HL-60 (cell line): ENCODE results near the gene RBFOX1.

Experiments used
- DNase-seq, 2 experiments: peaks; one replicate each; pipeline ENCODE4 v3.0.0-alpha.2; 2010 to 2020; ENCODE audit warnings: low read depth in 1 of 2, low spot score in 1 of 2
- H3K27ac ChIP-seq: fragments of 250-450 bp; sonication (Bioruptor Pico); replicated peaks from 2 replicates; pipeline ENCODE4 v1.5.1; 2020; ENCODE audit warnings: mild to moderate bottlenecking, moderate library complexity
- H3K27me3 ChIP-seq: fragments of 250-450 bp; sonication (Bioruptor Pico); 2 replicates; pipeline ENCODE4 v1.5.1; 2021; ENCODE audit warnings: mild to moderate bottlenecking, moderate library complexity; ENCODE audit not compliant: insufficient read depth, poor library complexity, severe bottlenecking
- H3K4me3 ChIP-seq: replicated peaks from 2 replicates; pipeline ENCODE4 v1.5.1; 2011; ENCODE audit warnings: mild to moderate bottlenecking, control low read depth, low read length; ENCODE audit not compliant: insufficient read depth
- CTCF ChIP-seq: IDR thresholded peaks from one replicate; pipeline ENCODE4 v1.5.1; 2011; ENCODE audit warnings: low read length, control low read depth, inconsistent platforms; ENCODE audit not compliant: insufficient read depth
- GABPA ChIP-seq: IDR thresholded peaks from 2 replicates; pipeline ENCODE4 v1.6.1; 2012; ENCODE audit warnings: low read depth
- POLR2AphosphoS5 ChIP-seq: IDR thresholded peaks from 2 replicates; pipeline ENCODE4 v1.6.1; 2012; ENCODE audit warnings: low read depth
- SPI1 ChIP-seq: IDR thresholded peaks from 2 replicates; pipeline ENCODE4 v1.6.1; 2012; ENCODE audit warnings: low read depth, mild to moderate bottlenecking, borderline replicate concordance
- TF ChIP-seq, protein P1 (sequence below): IDR thresholded peaks from 2 replicates; pipeline ENCODE4 v1.6.1; 2012; ENCODE audit warnings: low read depth; ENCODE audit not compliant: insufficient replicate concordance

RBFOX1 gene

GRCh38 chr16:7579454-7579853, 246.8 kb downstream of the RBFOX1 start:
- Histone ChIP-seq H3K27ac (no peak overlapping the region), H3K27me3 (no peaks in the 10 kb centered on the region), H3K4me3 (no peak overlapping the region)
- TF ChIP-seq POLR2AphosphoS5 (no peak), SPI1 (no peak), GABPA (no peak), CTCF (no peak)
- TF ChIP-seq, protein P1, sequence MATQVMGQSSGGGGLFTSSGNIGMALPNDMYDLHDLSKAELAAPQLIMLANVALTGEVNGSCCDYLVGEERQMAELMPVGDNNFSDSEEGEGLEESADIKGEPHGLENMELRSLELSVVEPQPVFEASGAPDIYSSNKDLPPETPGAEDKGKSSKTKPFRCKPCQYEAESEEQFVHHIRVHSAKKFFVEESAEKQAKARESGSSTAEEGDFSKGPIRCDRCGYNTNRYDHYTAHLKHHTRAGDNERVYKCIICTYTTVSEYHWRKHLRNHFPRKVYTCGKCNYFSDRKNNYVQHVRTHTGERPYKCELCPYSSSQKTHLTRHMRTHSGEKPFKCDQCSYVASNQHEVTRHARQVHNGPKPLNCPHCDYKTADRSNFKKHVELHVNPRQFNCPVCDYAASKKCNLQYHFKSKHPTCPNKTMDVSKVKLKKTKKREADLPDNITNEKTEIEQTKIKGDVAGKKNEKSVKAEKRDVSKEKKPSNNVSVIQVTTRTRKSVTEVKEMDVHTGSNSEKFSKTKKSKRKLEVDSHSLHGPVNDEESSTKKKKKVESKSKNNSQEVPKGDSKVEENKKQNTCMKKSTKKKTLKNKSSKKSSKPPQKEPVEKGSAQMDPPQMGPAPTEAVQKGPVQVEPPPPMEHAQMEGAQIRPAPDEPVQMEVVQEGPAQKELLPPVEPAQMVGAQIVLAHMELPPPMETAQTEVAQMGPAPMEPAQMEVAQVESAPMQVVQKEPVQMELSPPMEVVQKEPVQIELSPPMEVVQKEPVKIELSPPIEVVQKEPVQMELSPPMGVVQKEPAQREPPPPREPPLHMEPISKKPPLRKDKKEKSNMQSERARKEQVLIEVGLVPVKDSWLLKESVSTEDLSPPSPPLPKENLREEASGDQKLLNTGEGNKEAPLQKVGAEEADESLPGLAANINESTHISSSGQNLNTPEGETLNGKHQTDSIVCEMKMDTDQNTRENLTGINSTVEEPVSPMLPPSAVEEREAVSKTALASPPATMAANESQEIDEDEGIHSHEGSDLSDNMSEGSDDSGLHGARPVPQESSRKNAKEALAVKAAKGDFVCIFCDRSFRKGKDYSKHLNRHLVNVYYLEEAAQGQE = no peak
- DNase-seq = no peak

- Histone ChIP-seq H3K27me3 (no peaks in the 10 kb centered on the region), H3K27ac (no peak overlapping the region), H3K4me3 (no peak overlapping the region)
- TF ChIP-seq POLR2AphosphoS5 = no peak
- TF ChIP-seq SPI1 = no peak
- TF ChIP-seq, protein P1 = no peak
- TF ChIP-seq GABPA = no peak
- no peak for TF ChIP-seq CTCF
- no peak for DNase-seq
Observed at GRCh38 chr16:7581175-7581574, 248.5 kb downstream of the RBFOX1 start.

GRCh38 chr16:7583396-7583795, 250.8 kb downstream of the RBFOX1 start:
- DNase-seq = no peak
- Histone ChIP-seq H3K27ac (no peak overlapping the region), H3K27me3 (no peaks in the 10 kb centered on the region), H3K4me3 (no peak overlapping the region)
- TF ChIP-seq, protein P1 = no peak
- TF ChIP-seq SPI1 (no peak), CTCF (no peak), POLR2AphosphoS5 (no peak)
